Neural cell (in vitro differentiated cells): ENCODE data around the gene FSTL1. TPM values are rescaled to one million over a fixed set of nuclear protein-coding genes. Genes with fewer than 3 reads are reported as not detected.
"Not testable (repeated sequence)": the region's sequence is repeated elsewhere in the genome, so short reads cannot be mapped to it uniquely, and the experiment has no call there.

Experiments used
- H2AFZ ChIP-seq: fragments of 200-600, 300-800 bp; sonication (generic), shearing (Covaris generic); 2 replicates; pipeline ENCODE4 v1.6.0; 2014; ENCODE audit warnings: low read depth, mild to moderate bottlenecking, antibody characterized with exemption, low read length, moderate library complexity
- H3F3A ChIP-seq: fragments of 200-600 bp; shearing (Covaris generic); 2 replicates; pipeline ENCODE4 v1.6.1; 2016; ENCODE audit warnings: mild to moderate bottlenecking, moderate library complexity, mixed read lengths, antibody characterized with exemption, low read length; ENCODE audit not compliant: insufficient read depth, poor library complexity, severe bottlenecking
- H3K27ac ChIP-seq: fragments of 200-600, 300-800 bp; sonication (generic), shearing (Covaris generic); 2 replicates; pipeline ENCODE4 v1.5.1; 2014; ENCODE audit warnings: mild to moderate bottlenecking, low read length, moderate library complexity
- H3K27me3 ChIP-seq: fragments of 300-800, 200-600 bp; sonication (generic), shearing (Covaris generic); 2 replicates; pipeline ENCODE4 v1.6.0; 2014; ENCODE audit warnings: mild to moderate bottlenecking, low read depth, low read length, moderate library complexity; ENCODE audit not compliant: insufficient read depth
- H3K36me3 ChIP-seq: fragments of 300-800, 200-600 bp; sonication (generic), shearing (Covaris generic); 2 replicates; pipeline ENCODE4 v1.5.1; 2014; ENCODE audit warnings: mild to moderate bottlenecking, antibody characterized with exemption, low read length, moderate library complexity; ENCODE audit not compliant: insufficient read depth
- H3K4me2 ChIP-seq: fragments of 300-800, 200-600 bp; sonication (generic), shearing (Covaris generic); 2 replicates; pipeline ENCODE4 v1.6.0; 2014; ENCODE audit warnings: mild to moderate bottlenecking, low read length
- H3K4me3 ChIP-seq: fragments of 300-800, 200-600 bp; sonication (generic), shearing (Covaris generic); 2 replicates; pipeline ENCODE4 v1.5.1; 2014; ENCODE audit warnings: mild to moderate bottlenecking, low read length, moderate library complexity
- H3K79me2 ChIP-seq: fragments of 200-600 bp; shearing (Covaris generic); replicated peaks from 2 replicates; pipeline ENCODE4 v1.6.0; 2014; ENCODE audit warnings: mild to moderate bottlenecking, low read length, moderate library complexity; ENCODE audit not compliant: insufficient read depth
- H3K9ac ChIP-seq: fragments of 300-800, 200-600 bp; sonication (generic), shearing (Covaris generic); 2 replicates; pipeline ENCODE4 v1.6.1; 2016; ENCODE audit warnings: mild to moderate bottlenecking, low read length, mixed read lengths
- H3K9me2 ChIP-seq: fragments of 200-600 bp; shearing (Covaris generic); 2 replicates; pipeline ENCODE4 v1.6.1; 2016; ENCODE audit warnings: mild to moderate bottlenecking, low read length, mixed read lengths; ENCODE audit not compliant: insufficient read depth
- H3K9me3 ChIP-seq: fragments of 200-600, 300-800 bp; sonication (generic), shearing (Covaris generic); 2 replicates; pipeline ENCODE4 v1.6.1; 2016; ENCODE audit warnings: mild to moderate bottlenecking, mixed run types, low read length, moderate library complexity, mixed read lengths
- H4K20me1 ChIP-seq: fragments of 200-600 bp; shearing (Covaris generic); 2 replicates; pipeline ENCODE4 v1.6.1; 2016; ENCODE audit warnings: mild to moderate bottlenecking, mixed run types; ENCODE audit not compliant: insufficient read depth
- EP300 ChIP-seq: fragments of 450-650 bp; conservative IDR thresholded peaks from 2 replicates; pipeline ENCODE4 v1.6.1; 2014; ENCODE audit warnings: antibody characterized with exemption, mild to moderate bottlenecking, moderate library complexity; ENCODE audit not compliant: poor library complexity, severe bottlenecking
- RAD21 ChIP-seq: fragments of 450-650 bp; conservative IDR thresholded peaks from 2 replicates; pipeline ENCODE4 v1.6.1; 2014; ENCODE audit warnings: antibody characterized with exemption, mild to moderate bottlenecking, moderate library complexity
- REST ChIP-seq: IDR thresholded peaks from 2 replicates; pipeline ENCODE4 v1.6.1; 2012; ENCODE audit warnings: borderline replicate concordance
- SMC3 ChIP-seq: fragments of 450-650 bp; conservative IDR thresholded peaks from 2 replicates; pipeline ENCODE4 v1.6.1; 2014; ENCODE audit warnings: antibody characterized with exemption, mild to moderate bottlenecking, moderate library complexity; ENCODE audit not compliant: poor library complexity
- TAF1 ChIP-seq: IDR thresholded peaks from 2 replicates; pipeline ENCODE4 v1.6.1; 2012; ENCODE audit warnings: low read depth
- polyA plus RNA-seq: library from polyadenylated mRNA; depleted of rRNA; stranded (reverse); fragments of >200 nt; gene quantifications from 2 replicates; pipeline ENCODE4 v1.2.3, GENCODE V29; 2014
- TF ChIP-seq, protein P1 (sequence below): fragments of 450-650 bp; IDR thresholded peaks from 2 replicates; pipeline ENCODE4 v1.5.1; 2014; ENCODE audit warnings: antibody characterized with exemption, mild to moderate bottlenecking, moderate library complexity; ENCODE audit not compliant: poor library complexity, severe bottlenecking

FSTL1 gene
- polyA plus RNA-seq, 1 donor from 2014 or later, result 12.3 TPM

GRCh38 chr3:120381503-120381902 lies 69.3 kb downstream of the FSTL1 start:
- no peak overlapping the region for H3K4me2 ChIP-seq
- no peaks in the 10 kb centered on the region for H3K36me3 ChIP-seq
- H3K9ac ChIP-seq, result no peak overlapping the region
- TF ChIP-seq EP300, result no peak
- TF ChIP-seq REST, result no peak
- no peak for TF ChIP-seq TAF1
- no peaks in the 10 kb centered on the region for H3F3A ChIP-seq
- no peaks in the 10 kb centered on the region for H3K79me2 ChIP-seq
- H3K4me3 ChIP-seq, result no peak overlapping the region
- no peaks in the 10 kb centered on the region for H3K9me3 ChIP-seq
- H3K27me3 ChIP-seq, result no peaks in the 10 kb centered on the region
- H4K20me1 ChIP-seq, result no peaks in the 10 kb centered on the region
- no peak overlapping the region for H2AFZ ChIP-seq
- H3K27ac ChIP-seq, result no peak overlapping the region
- no peaks in the 10 kb centered on the region for H3K9me2 ChIP-seq

GRCh38 chr3:120377948-120378347 lies 72.8 kb downstream of the FSTL1 start:
- not testable (repeated sequence) for H3K9me3 ChIP-seq, H3K9me2 ChIP-seq

GRCh38 chr3:120370463-120370862 lies 80.3 kb downstream of the FSTL1 start:
- Histone ChIP-seq H3K36me3 (no peaks in the 10 kb centered on the region), H3K9me3 (no peaks in the 10 kb centered on the region), H3F3A (no peaks in the 10 kb centered on the region), H3K27ac (no peak overlapping the region), H3K4me2 (no peak overlapping the region), H3K27me3 (no peaks in the 10 kb centered on the region), H3K79me2 (no peaks in the 10 kb centered on the region), H4K20me1 (no peaks in the 10 kb centered on the region), H3K4me3 (no peak overlapping the region), H2AFZ (no peak overlapping the region), H3K9ac (no peak overlapping the region), H3K9me2 (no peaks in the 10 kb centered on the region)
- TF ChIP-seq RAD21 (no peak), EP300 (no peak), SMC3 (no peak)
- TF ChIP-seq, protein P1, sequence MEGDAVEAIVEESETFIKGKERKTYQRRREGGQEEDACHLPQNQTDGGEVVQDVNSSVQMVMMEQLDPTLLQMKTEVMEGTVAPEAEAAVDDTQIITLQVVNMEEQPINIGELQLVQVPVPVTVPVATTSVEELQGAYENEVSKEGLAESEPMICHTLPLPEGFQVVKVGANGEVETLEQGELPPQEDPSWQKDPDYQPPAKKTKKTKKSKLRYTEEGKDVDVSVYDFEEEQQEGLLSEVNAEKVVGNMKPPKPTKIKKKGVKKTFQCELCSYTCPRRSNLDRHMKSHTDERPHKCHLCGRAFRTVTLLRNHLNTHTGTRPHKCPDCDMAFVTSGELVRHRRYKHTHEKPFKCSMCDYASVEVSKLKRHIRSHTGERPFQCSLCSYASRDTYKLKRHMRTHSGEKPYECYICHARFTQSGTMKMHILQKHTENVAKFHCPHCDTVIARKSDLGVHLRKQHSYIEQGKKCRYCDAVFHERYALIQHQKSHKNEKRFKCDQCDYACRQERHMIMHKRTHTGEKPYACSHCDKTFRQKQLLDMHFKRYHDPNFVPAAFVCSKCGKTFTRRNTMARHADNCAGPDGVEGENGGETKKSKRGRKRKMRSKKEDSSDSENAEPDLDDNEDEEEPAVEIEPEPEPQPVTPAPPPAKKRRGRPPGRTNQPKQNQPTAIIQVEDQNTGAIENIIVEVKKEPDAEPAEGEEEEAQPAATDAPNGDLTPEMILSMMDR, result no peak

More at GRCh38 chr3:120377948-120378347, 72.8 kb downstream of the FSTL1 start:
- H3K79me2 ChIP-seq, H3F3A ChIP-seq, H3K36me3 ChIP-seq, H4K20me1 ChIP-seq, H3K4me2 ChIP-seq, H2AFZ ChIP-seq, H3K9ac ChIP-seq, H3K27ac ChIP-seq, H3K4me3 ChIP-seq, H3K27me3 ChIP-seq: not testable (repeated sequence)
